ENCODE measurements around the gene PCYOX1L. TPM values are rescaled to one million over a fixed set of nuclear protein-coding genes. Genes with fewer than 3 reads are reported as not detected.

The PCYOX1L gene, protein sequence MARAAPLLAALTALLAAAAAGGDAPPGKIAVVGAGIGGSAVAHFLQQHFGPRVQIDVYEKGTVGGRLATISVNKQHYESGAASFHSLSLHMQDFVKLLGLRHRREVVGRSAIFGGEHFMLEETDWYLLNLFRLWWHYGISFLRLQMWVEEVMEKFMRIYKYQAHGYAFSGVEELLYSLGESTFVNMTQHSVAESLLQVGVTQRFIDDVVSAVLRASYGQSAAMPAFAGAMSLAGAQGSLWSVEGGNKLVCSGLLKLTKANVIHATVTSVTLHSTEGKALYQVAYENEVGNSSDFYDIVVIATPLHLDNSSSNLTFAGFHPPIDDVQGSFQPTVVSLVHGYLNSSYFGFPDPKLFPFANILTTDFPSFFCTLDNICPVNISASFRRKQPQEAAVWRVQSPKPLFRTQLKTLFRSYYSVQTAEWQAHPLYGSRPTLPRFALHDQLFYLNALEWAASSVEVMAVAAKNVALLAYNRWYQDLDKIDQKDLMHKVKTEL
- 35.5 and 36.3 TPM in 2 replicates for polyA plus RNA-seq (2014; cell fraction: cytosol; rRNA removed)
- polyA plus RNA-seq (2014; cell fraction: nucleus; rRNA removed): 32.9 and 42.1 TPM in 2 replicates

DNA sequence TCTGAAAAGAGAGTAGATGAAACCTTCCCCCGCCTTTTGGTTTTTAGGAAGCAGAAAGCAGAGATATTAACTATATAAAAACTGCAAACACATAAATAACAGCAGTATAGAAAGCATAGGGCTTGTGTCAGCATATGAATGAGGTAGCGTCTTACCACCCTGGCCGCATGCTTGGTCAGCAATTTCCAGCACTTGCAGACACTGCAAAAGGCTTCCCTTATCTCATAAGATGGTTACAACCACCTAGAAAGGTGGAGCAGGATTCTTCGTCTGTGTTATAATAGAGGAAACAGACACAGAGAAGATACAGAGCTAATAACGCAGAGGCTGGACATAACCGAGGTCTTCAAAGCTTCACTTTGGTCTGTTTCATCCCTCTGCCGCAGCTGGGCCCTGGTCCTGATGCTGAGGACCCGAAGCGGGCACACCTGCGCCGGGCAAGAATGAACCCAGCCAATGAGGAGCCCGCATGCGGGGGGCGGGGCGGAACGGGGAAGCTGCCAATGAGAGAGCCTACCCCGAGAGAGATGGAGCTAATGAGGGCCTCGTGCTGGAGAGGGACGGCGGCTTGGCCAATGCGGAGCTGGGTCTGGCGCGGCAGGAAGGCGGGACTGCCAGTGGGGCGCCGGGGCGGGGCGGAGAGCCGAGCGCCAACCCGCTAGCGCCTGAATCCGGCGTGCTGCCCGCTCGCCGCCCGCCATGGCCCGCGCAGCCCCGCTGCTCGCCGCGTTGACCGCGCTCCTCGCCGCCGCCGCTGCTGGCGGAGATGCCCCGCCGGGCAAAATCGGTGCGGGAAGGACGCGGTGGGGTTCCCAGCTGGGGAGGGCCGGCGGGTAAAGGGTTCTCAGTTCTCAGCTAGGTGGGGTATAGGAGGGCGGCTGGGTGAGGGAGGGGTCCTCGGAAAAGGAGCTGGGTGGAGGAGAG, at the start of gene PCYOX1L:
PCYOX1L (plus strand) TSS at position 677 of the 924 bp plus-strand sequence; CDS start at position 700, 23 bp downstream.
- DNase-seq (ENCODE audit: low spot score): peak; percentile 96

- no peak for DNase-seq (ENCODE audit: low spot score)
These were observed 48.5 kb upstream of the PCYOX1L start for GRCh38 chr5:149309354-149309753.

GRCh38 chr5:149310488-149310887, 47.4 kb upstream of the PCYOX1L start:
- no peak for DNase-seq (ENCODE audit: low spot score)

GRCh38 chr5:149310947-149311658, 46.7 kb upstream of the PCYOX1L start:
- no peak for DNase-seq (ENCODE audit: low spot score)

DNA sequence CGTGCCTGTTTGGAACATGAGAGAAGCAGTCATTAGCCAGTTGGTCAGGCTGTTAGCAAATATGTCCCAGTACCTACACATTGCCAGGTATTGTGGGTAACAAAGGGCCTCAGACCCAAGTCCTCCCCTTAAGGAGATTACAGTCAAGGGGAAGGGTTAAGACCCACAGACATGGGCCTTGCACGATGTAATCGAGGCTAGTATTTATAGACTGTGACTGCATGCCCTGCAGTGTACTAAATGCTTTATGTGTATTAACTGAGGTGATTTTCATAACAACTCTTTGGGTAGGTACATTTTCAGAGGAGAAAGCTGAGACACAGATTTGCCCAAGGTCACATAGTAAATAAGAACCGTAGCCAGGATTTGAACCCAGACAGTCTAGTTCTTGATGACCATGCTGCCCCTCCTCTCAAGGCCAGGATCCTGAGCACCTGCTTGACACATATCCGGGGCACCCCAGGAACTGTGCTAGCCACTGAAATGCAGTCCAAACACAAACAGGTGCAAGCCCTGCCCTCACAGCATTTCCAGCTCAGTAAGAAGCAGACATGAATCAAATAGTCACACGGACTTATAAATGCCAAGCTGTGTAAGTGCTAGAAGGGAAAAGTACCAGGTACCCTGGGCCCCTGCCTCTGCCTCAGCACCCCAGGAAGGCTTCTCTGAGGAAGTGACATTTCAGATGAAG, 44.5 kb upstream of the PCYOX1L start:
- no peak for DNase-seq (ENCODE audit: low spot score)

GRCh38 chr5:149314571-149315111, 43.2 kb upstream of the PCYOX1L start:
- DNase-seq (ENCODE audit: low spot score): no peak

DNA sequence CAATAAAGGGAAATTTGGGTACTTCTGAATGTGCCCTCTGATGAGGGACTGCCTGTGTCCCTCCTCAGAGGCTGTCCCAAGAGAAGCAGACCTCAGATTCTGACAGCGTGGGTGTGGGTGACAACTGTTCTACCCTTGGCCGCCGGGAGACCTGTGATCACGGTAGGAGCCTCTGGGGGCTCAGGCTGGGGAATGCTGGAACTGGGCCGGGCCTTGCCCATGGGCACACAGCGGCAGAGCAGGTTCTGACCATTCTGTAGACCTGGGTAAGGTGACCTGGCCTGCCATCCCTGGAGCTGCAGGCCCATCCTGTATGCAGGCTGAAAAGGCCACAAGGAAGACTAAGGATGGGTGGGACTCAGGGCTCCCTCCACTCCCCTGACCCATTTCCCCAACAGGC, 42.1 kb upstream of the PCYOX1L start:
- no peak for DNase-seq (ENCODE audit: low spot score)

DNA sequence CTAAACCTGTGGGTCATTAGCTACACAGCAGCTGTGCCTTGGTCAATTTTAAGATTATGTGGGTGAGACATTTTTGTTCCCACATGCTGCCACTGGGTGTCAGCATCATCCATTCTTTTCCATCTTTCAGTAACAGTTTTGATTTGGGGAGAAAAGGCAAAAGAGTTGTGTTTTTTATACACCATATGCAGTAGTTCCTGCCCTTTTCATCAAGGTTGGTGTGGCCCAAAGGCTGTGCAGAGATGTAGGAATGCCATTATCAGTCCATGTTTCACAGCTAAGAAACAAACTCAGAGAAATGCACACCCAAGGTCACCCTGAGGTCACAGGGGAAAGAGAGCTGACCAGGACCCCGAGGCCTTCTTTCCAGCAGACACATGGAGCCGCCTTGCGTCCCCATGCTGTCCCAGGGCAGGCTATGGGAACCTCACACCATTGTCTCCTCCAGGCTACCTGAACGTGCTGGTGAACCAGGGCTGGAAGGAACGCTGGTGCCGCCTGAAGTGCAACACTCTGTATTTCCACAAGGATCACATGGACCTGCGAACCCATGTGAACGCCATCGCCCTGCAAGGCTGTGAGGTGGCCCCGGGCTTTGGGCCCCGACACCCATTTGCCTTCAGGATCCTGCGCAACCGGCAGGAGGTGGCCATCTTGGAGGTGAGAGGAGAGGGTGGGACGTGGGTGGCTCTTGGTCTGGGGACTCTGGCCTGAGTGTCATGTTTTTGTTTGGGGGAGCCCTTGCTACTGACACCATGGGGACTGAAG, 40.4 kb upstream of the PCYOX1L start:
- DNase-seq (ENCODE audit: low spot score): peak; percentile 70

GRCh38 chr5:149319174-149319573, 38.7 kb upstream of the PCYOX1L start:
- no peak for DNase-seq (ENCODE audit: low spot score)

DNA sequence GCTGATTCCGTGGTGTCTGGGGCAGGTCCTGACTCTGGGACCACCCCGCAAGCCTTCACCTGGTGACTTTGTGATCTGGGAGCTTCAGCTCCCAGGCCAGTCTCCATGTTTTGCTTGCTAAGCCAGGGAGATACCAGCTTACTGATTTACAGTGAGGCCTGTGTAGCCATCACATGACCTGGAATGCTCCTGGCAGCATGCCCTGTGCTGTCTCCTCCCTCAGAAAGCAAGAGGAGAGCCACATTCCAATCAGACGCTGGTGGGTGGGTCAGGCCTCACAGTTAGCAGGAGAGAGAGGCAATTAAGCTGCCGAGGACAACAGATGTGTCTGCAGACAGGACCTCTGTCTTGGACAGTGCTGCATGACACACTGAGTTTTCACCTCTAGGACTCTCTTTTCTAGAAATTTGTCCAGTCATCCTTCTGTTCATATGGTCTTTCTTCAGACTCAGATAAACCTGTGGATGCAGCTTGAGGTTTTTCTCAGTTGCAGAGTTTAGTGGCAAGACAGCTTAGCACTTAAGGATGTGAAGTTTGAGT, 37.0 kb upstream of the PCYOX1L start:
- DNase-seq (ENCODE audit: low spot score): peak; percentile 89

- DNase-seq (ENCODE audit: low spot score): no peak
These were observed 35.3 kb upstream of the PCYOX1L start for GRCh38 chr5:149322518-149322917.

DNA sequence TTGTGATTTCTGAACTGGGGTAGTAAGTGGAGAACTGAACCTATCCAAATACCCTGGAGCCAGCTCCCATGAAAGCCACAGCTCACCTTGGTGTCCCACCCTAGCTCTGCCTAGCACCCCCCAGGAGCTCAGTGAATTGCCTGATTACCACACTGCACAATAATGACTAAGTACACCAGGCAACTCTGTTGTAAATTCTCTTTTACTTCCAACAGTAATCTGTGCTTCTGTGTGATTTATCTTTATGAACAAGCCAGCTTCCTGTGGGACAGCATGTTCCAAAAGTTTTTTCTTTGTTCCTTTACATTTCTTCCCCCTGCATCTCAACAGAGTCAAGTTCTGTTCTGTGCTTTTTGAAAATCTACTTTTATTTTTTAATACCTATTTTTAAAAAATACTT, 34.6 kb upstream of the PCYOX1L start:
- no peak for DNase-seq (ENCODE audit: low spot score)

DNA sequence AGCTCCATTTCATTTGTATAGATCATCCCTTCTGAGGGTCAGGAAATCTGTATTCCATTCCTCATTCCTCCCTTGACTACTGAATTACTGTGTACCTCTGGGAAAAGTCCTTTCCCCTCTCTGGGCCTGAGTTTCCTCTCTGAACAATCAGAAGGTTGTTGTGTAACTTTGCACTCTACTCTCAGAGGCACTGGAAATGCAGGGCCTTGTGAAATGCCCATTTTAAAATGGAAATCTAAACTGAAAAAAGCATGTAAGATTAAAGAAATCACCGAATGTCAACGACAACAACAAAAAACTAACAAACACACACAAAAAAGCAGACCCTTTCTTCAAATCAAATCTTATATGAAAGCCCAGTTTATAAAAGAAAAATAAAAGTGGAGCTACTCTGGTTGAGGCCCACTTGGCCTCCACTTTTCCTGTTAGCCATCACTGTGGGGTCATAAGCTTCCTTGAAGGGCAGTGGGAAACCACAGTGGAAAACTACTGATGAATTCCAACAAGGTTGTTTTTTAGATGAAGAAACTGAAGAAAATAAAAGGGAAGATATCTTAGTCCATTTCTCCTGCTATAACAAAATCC, 34.1 kb upstream of the PCYOX1L start:
- no peak for DNase-seq (ENCODE audit: low spot score)

DNA sequence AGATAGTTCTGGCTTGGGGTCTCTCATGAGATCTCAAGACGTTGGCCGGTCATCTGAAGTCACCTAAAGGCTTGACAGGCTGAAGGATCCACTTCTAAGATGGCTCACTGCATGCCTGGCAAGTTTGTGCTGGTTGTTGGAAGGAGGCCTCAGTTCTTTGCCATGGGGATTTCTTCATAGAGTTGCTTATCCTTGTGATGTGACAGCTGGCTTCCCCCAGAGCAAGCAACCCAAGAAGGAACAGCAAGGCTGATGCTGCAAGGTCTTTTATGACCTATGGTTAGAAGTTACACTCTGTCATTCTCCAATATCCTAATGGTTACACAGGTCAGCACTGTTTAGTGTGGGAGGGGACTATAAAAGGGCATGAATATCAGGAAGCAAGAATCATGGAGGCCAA, 33.2 kb upstream of the PCYOX1L start:
- no peak for DNase-seq (ENCODE audit: low spot score)

- DNase-seq (ENCODE audit: low spot score): no peak
These were observed 32.6 kb upstream of the PCYOX1L start for GRCh38 chr5:149325166-149325735.

DNA sequence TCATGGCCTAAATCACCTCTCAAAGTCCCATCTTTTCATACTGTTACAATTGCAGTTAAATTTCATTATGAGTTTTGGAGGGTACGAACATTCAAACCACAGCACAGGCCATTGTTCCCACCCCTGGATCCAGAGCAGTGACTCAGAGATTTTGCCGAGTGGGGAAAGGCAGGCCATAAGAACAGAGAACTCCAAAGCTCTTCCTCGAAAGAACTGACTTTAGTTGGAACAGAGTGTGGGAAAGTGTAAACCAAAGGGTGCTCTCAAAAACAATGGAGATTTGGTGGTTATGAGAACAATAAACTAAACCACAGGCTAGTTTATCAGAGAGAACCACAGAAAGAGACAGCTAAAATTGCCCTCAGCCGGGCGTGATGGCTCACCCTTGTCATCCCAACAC, 32.0 kb upstream of the PCYOX1L start:
- no peak for DNase-seq (ENCODE audit: low spot score)

- no peak for DNase-seq (ENCODE audit: low spot score)
These were observed 31.2 kb upstream of the PCYOX1L start for GRCh38 chr5:149326611-149327010.

- DNase-seq (ENCODE audit: low spot score): no peak
These were observed 29.7 kb upstream of the PCYOX1L start for GRCh38 chr5:149328177-149328576.

Data from SK-N-DZ (cell line).